Liver (tissue), 9 donors: Measurements from ENCODE around the gene MERTK. TPM values are rescaled to one million over a fixed set of nuclear protein-coding genes. Genes with fewer than 3 reads are reported as not detected.
A peak's percentile ranks its signal among the peaks of the same experiment; 100 is the strongest.

Experiments
- DNase-seq: peaks from one replicate; pipeline ENCODE4 v3.0.0-alpha.2; 2017; ENCODE audit warnings: low spot score
- H3K27ac ChIP-seq, 2 donors: one replicate each; pipeline ENCODE4 v1.7.0; 2013; ENCODE audit warnings: inconsistent platforms in 2 of 2, low read length in 2 of 2, control low read depth in 1 of 2, low read depth in 1 of 2, mild to moderate bottlenecking in 1 of 2
- H3K27me3 ChIP-seq, 4 donors: one replicate each; pipeline versions ENCODE4 v1.6.1 to v1.7.0; 2013; ENCODE audit warnings: low read length in 3 of 4, inconsistent platforms in 1 of 4, mild to moderate bottlenecking in 1 of 4, moderate library complexity in 1 of 4; ENCODE audit not compliant: control insufficient read depth in 4 of 4, insufficient read depth in 4 of 4
- H3K36me3 ChIP-seq, 4 donors: one replicate each; pipeline versions ENCODE4 v1.6.1 to v1.7.0; 2013; ENCODE audit warnings: low read length in 3 of 4, mild to moderate bottlenecking in 3 of 4, low read depth in 1 of 4, moderate library complexity in 1 of 4; ENCODE audit not compliant: control insufficient read depth in 4 of 4, insufficient read depth in 3 of 4
- H3K4me1 ChIP-seq, 4 donors: one replicate each; pipeline versions ENCODE4 v1.6.1 to v1.7.0; 2013; ENCODE audit warnings: low read length in 3 of 4, mild to moderate bottlenecking in 3 of 4, moderate library complexity in 1 of 4; ENCODE audit not compliant: control insufficient read depth in 4 of 4, insufficient read depth in 4 of 4
- H3K4me3 ChIP-seq, 3 donors: one replicate each; pipeline versions ENCODE4 v1.6.1 to v1.7.0; 2013; ENCODE audit warnings: low read length in 3 of 3, control low read depth in 1 of 3, low read depth in 1 of 3, mild to moderate bottlenecking in 1 of 3
- H3K9ac ChIP-seq, 2 donors: one replicate each; pipeline ENCODE4 v1.7.0; 2013; ENCODE audit warnings: low read length in 2 of 2, mild to moderate bottlenecking in 2 of 2, moderate library complexity in 2 of 2, control low read depth in 1 of 2, low read depth in 1 of 2
- H3K9me3 ChIP-seq, 4 donors: one replicate each; pipeline versions ENCODE4 v1.6.1 to v1.7.0; 2013; ENCODE audit warnings: low read length in 3 of 4; ENCODE audit not compliant: control insufficient read depth in 4 of 4
- EGR1 ChIP-seq, 2 donors: IDR thresholded peaks; 2 replicates each; pipeline ENCODE4 v1.6.1; 2016 to 2018; ENCODE audit warnings: antibody characterized with exemption in 2 of 2, low read depth in 2 of 2
- FOXA1 ChIP-seq: IDR thresholded peaks from 2 replicates; pipeline ENCODE4 v1.6.1; 2016; ENCODE audit warnings: antibody characterized with exemption
- FOXA2 ChIP-seq: IDR thresholded peaks from 2 replicates; pipeline ENCODE4 v1.6.1; 2016; ENCODE audit warnings: antibody characterized with exemption
- GABPA ChIP-seq, 2 donors: IDR thresholded peaks in 1 of 2; conservative IDR thresholded peaks in 1 of 2; 2 replicates each; pipeline ENCODE4 v1.6.1; 2016; ENCODE audit warnings: antibody characterized with exemption in 2 of 2, mild to moderate bottlenecking in 1 of 2, moderate library complexity in 1 of 2
- HNF4A ChIP-seq, 2 donors: conservative IDR thresholded peaks; 2 replicates each; pipeline ENCODE4 v1.6.1; 2016; ENCODE audit warnings: antibody characterized with exemption in 2 of 2, mild to moderate bottlenecking in 2 of 2
- HNF4G ChIP-seq: IDR thresholded peaks from 2 replicates; pipeline ENCODE4 v1.6.1; 2016; ENCODE audit warnings: antibody characterized with exemption
- JUND ChIP-seq, 2 donors: IDR thresholded peaks; 2 replicates each; pipeline ENCODE4 v1.6.1; 2016; ENCODE audit warnings: antibody characterized with exemption in 2 of 2
- NR2F2 ChIP-seq: IDR thresholded peaks from 2 replicates; pipeline ENCODE4 v1.6.1; 2016; ENCODE audit warnings: antibody characterized with exemption
- RAD21 ChIP-seq, 2 donors: IDR thresholded peaks; 2 replicates each; pipeline ENCODE4 v1.6.1; 2016; ENCODE audit warnings: antibody characterized with exemption in 2 of 2, mild to moderate bottlenecking in 2 of 2
- RXRA ChIP-seq, 2 donors: IDR thresholded peaks; 2 replicates each; pipeline ENCODE4 v1.6.1; 2017 to 2018; ENCODE audit warnings: antibody characterized with exemption in 2 of 2, mild to moderate bottlenecking in 1 of 2
- SP1 ChIP-seq: IDR thresholded peaks from 2 replicates; pipeline ENCODE4 v1.6.1; 2018; ENCODE audit warnings: antibody characterized with exemption, mild to moderate bottlenecking
- TAF1 ChIP-seq: conservative IDR thresholded peaks from 2 replicates; pipeline ENCODE4 v1.6.1; 2016; ENCODE audit warnings: antibody characterized with exemption, mild to moderate bottlenecking
- YY1 ChIP-seq: IDR thresholded peaks from 2 replicates; pipeline ENCODE4 v1.6.1; 2016; ENCODE audit warnings: antibody characterized with exemption, mild to moderate bottlenecking
- WGBS: extraction: QIAGEN DNeasy Blood & Tissue Kit; methylation state at CpG from one replicate; pipeline ENCODE4 v1.1.7; 2013; 5-methylcytosine and 5-hydroxymethylcytosine counted together
- polyA plus RNA-seq, 2 donors: library from polyadenylated mRNA; stranded (reverse) in 1 of 2; unstranded in 1 of 2; fragments of 200-250 nt in 1 of 2; fragments of >200 nt in 1 of 2; fragmentation: Nextera tagmentation in 1 of 2; extraction: Ambion mirVana in 1 of 2; gene quantifications; one replicate each; pipeline versions ENCODE4 v1.2.1 to v1.2.3, GENCODE V29; 2013 to 2015
- total RNA-seq, 2 donors: library from RNA; depleted of rRNA; stranded (reverse); fragments of >200 nt; gene quantifications; one replicate each; pipeline ENCODE4 v1.2.3, GENCODE V29; 2014
- TF ChIP-seq, protein P1 (sequence below): IDR thresholded peaks from 2 replicates; pipeline ENCODE4 v1.6.1; 2016; ENCODE audit warnings: antibody characterized with exemption
- TF ChIP-seq, protein P2 (sequence below): IDR thresholded peaks from 2 replicates; pipeline ENCODE4 v1.6.1; 2016; ENCODE audit warnings: antibody characterized with exemption
- TF ChIP-seq, protein P3 (sequence below): IDR thresholded peaks from 2 replicates; pipeline ENCODE4 v1.6.1; 2016; ENCODE audit warnings: antibody characterized with exemption, mild to moderate bottlenecking
- TF ChIP-seq, protein P4 (sequence below): fragments of 150-350 bp; IDR thresholded peaks from 2 replicates; pipeline ENCODE4 v1.5.1; 2017; ENCODE audit warnings: improper control_type of control experiment, low read depth, low read length; ENCODE audit not compliant: missing input control
- TF ChIP-seq, protein P5 (sequence below): IDR thresholded peaks from 2 replicates; pipeline ENCODE4 v1.6.1; 2016; ENCODE audit warnings: antibody characterized with exemption
- donor health status: healthy.
- donor health status: healthy.
- donor health status: healthy.
- donor health status: healthy.
- donor health status: healthy.

Gene MERTK
- total and polyA plus RNA-seq, 4 donors: 6.3 to 34.1 (median 8.2) TPM

DNA sequence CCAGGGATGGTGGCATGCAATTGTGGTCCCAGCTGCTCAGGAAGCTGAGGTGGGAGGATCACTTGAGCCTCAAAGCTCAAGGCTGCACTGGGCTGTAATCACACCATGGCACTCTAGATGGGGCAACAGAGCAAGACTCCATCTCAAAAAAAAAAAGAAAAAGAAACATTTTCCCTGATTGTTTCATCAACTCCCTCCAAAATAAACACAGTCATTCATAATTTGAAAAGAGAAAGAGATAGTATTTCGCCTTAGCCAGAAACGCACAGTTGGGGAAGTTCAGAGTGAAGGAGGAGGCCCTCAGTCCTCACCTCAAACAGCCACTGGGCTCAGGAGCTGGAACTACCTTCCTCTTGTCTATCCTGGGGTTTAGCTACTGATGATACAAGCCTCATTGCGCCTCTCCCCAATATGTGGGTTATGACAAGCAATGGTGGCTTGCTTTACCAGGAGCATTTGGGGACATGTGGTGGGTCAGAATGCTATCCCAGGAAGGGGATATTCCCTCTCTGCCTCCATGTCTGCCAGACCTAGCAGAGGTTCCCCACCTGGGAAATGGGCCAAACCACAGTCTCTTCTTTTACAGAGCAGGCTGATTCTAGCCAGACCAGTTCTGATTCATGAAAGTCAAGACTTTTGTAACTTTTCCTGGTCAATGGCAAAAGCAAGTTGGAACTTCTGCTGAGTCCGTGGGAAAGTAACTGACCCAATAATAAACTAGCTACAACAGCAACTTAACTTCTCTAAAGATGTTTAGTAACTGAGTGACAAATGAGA is 134.5 kb downstream of the MERTK start:
- no peaks in the 10 kb centered on the region for H3K27me3 ChIP-seq
- H3K36me3 ChIP-seq: no peaks in the 10 kb centered on the region
- no peak overlapping the region for H3K9ac ChIP-seq
- 62% methylated on average over 4 of the region's 4 CpGs for WGBS
- no peak overlapping the region for H3K4me3 ChIP-seq
- H3K9me3 ChIP-seq: no peaks in the 10 kb centered on the region
- H3K27ac ChIP-seq: peak overlapping the region; percentile 40 to 44
- peaks cover 0 to 7% (median 0%) of the 10 kb centered on the region in 4 donors for H3K4me1 ChIP-seq
- TF ChIP-seq HNF4A (conservative IDR thresholded peaks at IDR 0.05) (no peak), NR2F2 (peak; percentile 22)
- no peak for DNase-seq

DNA sequence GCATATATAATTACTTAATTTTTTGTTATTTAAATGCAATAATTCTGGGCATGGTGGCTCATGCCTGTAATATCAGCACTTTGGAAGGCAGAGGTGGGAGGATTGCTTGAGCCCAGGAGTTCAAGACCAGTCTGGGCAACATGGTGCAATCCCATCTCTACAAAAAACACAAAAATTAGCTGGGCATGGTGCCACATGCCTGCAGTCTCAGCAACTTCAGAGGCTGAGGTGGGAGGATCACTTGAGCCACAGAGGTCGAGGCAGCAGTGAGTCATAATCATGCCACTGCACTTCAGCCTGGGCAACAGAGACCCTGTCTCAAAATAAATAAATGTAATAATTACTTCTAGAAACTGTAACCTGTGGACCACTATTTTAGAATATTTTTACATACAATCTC is 135.2 kb downstream of the MERTK start:
- H3K4me3 ChIP-seq: no peak overlapping the region
- no peaks in the 10 kb centered on the region for H3K9me3 ChIP-seq
- H3K27ac ChIP-seq: no peak overlapping the region
- no peaks in the 10 kb centered on the region for H3K27me3 ChIP-seq
- no peak for DNase-seq
- peaks cover 0 to 7% (median 0%) of the 10 kb centered on the region in 4 donors for H3K4me1 ChIP-seq
- 52% methylated on average over 1 of the region's 1 CpG for WGBS
- no peak for TF ChIP-seq RAD21 (IDR thresholded peaks at IDR 0.05)
- no peak for TF ChIP-seq SP1
- TF ChIP-seq JUND (IDR thresholded peaks at IDR 0.05): no peak
- TF ChIP-seq, protein P1, sequence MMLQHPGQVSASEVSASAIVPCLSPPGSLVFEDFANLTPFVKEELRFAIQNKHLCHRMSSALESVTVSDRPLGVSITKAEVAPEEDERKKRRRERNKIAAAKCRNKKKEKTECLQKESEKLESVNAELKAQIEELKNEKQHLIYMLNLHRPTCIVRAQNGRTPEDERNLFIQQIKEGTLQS: no peak
- TF ChIP-seq, protein P2, sequence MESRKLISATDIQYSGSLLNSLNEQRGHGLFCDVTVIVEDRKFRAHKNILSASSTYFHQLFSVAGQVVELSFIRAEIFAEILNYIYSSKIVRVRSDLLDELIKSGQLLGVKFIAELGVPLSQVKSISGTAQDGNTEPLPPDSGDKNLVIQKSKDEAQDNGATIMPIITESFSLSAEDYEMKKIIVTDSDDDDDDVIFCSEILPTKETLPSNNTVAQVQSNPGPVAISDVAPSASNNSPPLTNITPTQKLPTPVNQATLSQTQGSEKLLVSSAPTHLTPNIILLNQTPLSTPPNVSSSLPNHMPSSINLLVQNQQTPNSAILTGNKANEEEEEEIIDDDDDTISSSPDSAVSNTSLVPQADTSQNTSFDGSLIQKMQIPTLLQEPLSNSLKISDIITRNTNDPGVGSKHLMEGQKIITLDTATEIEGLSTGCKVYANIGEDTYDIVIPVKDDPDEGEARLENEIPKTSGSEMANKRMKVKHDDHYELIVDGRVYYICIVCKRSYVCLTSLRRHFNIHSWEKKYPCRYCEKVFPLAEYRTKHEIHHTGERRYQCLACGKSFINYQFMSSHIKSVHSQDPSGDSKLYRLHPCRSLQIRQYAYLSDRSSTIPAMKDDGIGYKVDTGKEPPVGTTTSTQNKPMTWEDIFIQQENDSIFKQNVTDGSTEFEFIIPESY: no peak
- TF ChIP-seq FOXA1: no peak
- TF ChIP-seq EGR1 (IDR thresholded peaks at IDR 0.05; ENCODE audit: low read depth in 2 of 2): no peak
- TF ChIP-seq HNF4G: no peak
- TF ChIP-seq, protein P3, sequence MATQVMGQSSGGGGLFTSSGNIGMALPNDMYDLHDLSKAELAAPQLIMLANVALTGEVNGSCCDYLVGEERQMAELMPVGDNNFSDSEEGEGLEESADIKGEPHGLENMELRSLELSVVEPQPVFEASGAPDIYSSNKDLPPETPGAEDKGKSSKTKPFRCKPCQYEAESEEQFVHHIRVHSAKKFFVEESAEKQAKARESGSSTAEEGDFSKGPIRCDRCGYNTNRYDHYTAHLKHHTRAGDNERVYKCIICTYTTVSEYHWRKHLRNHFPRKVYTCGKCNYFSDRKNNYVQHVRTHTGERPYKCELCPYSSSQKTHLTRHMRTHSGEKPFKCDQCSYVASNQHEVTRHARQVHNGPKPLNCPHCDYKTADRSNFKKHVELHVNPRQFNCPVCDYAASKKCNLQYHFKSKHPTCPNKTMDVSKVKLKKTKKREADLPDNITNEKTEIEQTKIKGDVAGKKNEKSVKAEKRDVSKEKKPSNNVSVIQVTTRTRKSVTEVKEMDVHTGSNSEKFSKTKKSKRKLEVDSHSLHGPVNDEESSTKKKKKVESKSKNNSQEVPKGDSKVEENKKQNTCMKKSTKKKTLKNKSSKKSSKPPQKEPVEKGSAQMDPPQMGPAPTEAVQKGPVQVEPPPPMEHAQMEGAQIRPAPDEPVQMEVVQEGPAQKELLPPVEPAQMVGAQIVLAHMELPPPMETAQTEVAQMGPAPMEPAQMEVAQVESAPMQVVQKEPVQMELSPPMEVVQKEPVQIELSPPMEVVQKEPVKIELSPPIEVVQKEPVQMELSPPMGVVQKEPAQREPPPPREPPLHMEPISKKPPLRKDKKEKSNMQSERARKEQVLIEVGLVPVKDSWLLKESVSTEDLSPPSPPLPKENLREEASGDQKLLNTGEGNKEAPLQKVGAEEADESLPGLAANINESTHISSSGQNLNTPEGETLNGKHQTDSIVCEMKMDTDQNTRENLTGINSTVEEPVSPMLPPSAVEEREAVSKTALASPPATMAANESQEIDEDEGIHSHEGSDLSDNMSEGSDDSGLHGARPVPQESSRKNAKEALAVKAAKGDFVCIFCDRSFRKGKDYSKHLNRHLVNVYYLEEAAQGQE: no peak
- no peak for TF ChIP-seq GABPA (IDR thresholded peaks at IDR 0.05 in 1 of 2, conservative IDR thresholded peaks at IDR 0.05 in 1 of 2)
- TF ChIP-seq TAF1: no peak
- no peak for TF ChIP-seq FOXA2
- TF ChIP-seq, protein P4, sequence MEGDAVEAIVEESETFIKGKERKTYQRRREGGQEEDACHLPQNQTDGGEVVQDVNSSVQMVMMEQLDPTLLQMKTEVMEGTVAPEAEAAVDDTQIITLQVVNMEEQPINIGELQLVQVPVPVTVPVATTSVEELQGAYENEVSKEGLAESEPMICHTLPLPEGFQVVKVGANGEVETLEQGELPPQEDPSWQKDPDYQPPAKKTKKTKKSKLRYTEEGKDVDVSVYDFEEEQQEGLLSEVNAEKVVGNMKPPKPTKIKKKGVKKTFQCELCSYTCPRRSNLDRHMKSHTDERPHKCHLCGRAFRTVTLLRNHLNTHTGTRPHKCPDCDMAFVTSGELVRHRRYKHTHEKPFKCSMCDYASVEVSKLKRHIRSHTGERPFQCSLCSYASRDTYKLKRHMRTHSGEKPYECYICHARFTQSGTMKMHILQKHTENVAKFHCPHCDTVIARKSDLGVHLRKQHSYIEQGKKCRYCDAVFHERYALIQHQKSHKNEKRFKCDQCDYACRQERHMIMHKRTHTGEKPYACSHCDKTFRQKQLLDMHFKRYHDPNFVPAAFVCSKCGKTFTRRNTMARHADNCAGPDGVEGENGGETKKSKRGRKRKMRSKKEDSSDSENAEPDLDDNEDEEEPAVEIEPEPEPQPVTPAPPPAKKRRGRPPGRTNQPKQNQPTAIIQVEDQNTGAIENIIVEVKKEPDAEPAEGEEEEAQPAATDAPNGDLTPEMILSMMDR: no peak
- TF ChIP-seq RXRA (IDR thresholded peaks at IDR 0.05): no peak
- no peak for TF ChIP-seq YY1
- no peak for TF ChIP-seq NR2F2
- TF ChIP-seq, protein P5, sequence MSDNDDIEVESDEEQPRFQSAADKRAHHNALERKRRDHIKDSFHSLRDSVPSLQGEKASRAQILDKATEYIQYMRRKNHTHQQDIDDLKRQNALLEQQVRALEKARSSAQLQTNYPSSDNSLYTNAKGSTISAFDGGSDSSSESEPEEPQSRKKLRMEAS: no peak
- H3K9ac ChIP-seq: no peak overlapping the region
- H3K36me3 ChIP-seq: no peaks in the 10 kb centered on the region
